ENCODE measurements around the gene CEP43.

The CEP43 gene

DNA sequence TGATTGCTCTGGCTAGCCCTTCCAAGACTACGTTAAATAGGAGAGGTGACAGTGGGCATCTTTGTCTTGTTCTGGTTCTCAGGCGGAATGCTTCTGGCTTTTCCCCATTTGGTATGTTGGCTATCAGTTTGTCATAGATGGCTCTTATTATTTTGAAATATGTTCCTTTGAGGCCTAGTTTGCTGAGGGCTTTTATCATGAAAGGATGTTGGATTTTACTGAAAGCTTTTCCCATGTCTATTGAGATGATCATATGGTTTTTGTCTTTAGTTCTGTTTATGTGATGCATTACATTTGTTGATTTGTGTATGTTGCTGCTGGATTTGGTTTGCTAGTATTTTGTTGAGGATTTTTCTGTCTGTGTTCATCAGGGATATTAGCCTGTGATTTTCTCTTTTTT lies 32.9 kb upstream of the CEP43 start:
- DNase-seq (ENCODE audit: low spot score), result no peak

DNA sequence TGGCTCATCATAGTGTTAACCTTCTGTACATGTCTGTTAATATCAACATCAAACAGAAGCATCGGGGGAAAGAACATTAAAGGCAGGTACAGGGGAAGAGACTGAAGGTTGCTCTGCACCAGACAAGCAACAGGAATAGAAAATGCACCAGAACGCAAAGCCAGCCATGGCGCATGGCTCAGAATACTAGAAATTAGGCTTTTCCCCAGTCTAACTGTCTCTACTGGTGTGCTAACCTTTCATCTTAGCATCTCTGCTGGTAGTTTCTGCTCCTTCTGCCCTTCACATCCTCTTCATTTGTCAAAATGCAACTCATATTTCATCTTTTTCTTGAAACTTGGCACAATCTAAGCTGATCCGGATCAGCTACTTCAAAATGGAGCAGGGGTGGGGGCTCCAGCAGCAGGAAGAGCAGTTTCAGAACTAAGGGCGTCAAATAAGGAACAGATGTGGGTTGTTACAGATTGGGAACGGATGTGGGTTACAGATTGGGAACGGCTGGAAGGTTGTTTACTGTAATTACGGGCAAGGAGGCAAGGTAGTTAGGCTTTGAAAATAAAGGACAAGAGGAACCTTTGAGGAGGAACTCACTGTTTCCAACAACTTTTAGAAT lies 29.7 kb upstream of the CEP43 start:
- no peak for DNase-seq (ENCODE audit: low spot score)

DNA sequence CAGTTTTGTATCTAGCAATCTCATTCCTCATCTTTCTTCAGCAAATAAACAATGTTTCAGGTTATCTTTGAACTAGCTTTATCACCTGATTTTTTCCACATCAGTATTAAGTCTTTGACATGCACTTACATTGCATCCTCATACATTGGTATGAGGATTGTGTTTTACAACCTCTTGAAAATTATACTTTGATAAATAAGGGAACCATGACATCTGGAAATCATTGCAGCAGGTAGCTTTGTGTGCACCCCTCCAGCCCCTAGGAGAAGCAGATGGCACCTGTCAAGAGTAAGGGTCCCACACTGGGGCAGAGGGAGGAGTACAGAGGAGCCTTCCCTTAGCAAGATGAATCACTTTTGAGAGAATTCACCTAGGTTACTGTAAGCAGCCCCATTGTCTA lies 29.1 kb upstream of the CEP43 start:
- no peak for DNase-seq (ENCODE audit: low spot score)

DNA sequence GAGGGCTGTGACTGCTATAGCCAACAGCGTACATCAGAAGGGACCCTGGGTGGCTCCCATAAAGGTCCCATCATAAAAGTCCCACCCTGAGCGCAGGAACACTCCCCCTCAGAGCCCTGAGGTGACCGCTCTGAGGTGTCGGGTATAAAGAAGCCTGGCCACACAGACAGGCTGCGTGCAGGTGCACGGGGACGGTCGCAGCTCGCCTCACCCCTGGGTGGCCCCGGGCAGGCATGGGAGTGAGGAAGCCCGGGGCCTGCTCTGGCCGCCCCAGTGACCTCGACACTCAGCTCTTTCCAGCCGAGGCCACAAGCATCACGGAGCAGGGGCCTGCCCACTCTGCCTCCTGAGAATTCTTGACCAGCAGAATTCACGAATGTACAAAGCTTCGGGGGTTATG lies 28.4 kb upstream of the CEP43 start:
- no peak for DNase-seq (ENCODE audit: low spot score)

DNA sequence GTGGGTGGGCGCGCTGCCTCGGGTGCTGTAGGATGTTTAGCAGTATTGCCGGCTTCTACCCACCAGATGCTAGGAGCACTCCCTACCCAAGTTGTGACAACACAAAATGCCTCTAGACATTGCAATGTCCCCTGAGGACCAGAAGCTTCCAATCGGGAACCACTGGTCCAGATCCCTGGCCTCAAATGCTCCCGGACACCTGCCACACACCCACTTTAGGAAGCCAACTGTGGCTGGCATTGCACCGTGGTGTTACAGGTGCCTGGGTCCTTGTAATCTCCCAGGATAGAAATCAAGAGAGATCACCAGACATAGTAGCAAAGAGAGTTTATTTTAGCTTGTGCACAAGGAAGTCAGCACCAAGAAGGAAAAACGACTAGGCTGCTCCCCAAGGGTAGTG lies 27.9 kb upstream of the CEP43 start:
- DNase-seq (ENCODE audit: low spot score), result no peak

DNA sequence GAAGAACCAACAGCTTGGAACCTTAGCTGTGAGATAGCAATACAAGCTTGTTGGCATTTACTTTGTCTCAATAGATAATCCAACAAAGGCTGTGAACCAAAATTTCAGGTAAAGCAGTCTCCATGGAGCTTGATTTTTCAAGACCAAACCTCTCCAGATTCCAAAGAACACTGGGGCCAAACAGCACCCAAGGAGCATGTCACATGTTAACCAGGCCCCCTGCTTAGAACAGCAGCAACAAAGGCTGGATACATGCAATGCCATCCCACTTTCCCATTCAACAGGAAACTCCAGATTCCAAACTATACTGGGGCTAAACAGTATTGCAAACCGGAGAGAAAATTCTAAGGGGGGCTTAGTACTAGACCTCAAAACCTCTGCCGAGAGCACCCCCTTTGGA lies 27.1 kb upstream of the CEP43 start:
- no peak for DNase-seq (ENCODE audit: low spot score)

DNA sequence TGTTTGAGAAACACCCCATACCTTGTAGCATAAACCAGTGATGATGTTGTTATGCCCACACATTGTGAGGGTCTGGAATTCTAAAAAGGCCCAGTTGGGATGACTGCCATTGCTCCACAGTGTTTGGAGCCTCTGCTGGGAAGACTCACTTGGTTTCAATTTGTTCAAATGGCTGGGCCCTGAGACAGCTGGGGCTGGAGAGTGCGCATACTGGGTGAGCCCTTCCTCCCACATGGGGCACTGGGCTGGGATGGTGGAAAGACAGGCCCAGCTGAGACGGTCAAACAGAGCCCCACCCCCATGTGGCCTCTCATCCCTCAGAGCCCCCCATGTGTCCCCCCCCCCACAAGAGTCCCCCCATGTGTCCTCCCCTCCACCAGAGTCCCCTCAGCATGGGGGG lies 22.6 kb upstream of the CEP43 start:
- DNase-seq (ENCODE audit: low spot score), result no peak

DNA sequence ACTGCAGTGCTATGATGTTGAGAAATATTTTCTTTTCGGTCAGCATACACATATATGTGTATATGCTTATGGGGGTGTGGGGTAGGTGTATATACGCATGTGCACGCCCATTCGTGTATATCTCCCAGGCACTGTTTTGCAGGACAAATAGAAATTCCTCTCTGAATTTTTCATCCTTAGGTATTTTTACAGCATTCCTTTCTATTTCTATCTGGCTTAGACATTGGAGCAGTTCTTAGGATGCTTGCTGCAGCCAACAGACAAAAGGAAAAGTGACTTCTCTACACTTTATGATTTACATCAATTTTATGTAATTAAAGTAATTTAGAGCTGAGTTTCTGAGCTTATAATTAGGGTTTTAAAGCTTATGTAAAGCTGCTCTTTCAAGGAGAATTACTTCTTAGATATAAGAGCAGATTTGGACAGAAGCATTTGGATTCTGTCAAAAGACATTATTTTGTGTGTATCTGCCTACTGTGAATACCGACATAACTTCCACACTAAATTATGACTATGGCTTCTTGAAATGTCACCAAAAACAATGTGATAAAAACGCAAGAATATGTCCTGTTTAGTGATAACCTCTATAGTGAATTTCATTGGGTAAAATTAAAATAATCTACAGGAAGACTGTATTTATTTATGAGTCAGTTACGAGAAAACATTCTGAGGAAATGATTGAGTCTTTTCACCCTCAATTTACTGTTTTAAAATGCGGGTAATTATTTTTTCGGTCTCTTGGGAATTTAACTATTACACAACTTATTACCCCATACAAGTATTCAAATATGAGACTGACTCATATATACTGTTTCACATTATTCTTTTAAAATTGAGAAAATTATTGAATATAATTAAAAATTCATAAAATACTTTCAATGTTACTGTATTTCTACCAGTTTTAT lies 21.3 kb upstream of the CEP43 start:
- DNase-seq (ENCODE audit: low spot score), result no peak

DNA sequence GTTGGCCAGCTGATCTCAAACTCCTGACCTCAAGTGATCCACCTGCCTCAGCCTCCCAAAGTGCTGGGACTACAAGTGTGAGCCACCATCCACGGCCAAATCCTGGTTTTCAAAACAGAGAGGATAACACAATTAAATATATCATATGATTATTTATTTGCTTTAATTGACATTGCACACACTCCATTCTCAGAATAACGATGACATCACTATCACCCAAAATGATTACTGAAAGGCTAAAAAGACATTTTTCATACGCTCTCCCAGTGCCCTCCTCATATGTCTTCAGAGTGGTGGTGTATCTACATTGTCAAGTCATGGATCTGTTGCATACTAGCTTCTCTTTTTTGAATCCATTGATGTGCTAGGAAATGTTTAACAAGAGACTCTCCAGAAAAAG lies 18.5 kb upstream of the CEP43 start:
- DNase-seq (ENCODE audit: low spot score), result no peak

DNA sequence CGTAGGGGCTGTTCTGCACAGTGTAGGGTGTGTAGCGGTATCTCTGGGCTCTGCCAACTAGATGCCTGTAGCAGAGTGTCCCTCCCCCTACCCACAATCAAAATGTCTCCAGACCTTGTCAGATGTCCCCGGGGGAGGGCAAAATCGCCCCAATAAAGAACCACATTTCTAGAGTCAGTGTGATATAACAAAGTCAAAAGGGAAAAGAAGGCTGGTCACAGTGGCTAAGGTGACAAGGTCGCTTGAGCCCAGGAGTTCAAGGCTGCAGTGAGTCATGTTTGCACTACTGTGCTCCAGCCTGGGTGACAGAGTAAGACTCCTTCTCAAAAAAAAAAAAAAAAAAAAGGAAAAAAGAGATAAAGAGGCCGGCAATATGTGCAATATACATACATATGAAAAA lies 11.7 kb upstream of the CEP43 start:
- no peak for DNase-seq (ENCODE audit: low spot score)

DNA sequence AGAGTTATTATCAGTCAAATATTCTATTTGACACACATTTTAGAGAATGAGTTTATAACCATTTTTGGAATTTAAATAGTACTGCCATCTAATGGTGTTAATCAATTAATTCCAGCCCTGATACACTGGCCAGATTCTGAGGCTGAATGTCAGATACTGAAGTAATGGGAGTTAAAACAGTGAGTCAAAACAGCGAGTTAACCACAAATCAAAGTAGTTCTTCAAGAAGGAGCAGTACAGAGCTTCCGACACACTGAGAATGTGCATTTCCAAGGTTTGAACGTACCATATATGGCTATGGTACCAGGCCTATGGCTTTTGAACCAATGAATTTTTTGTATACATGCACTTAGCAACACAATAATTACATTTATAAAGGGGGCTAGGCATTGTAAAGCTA lies 11.3 kb upstream of the CEP43 start:
- DNase-seq (ENCODE audit: low spot score), result no peak

DNA sequence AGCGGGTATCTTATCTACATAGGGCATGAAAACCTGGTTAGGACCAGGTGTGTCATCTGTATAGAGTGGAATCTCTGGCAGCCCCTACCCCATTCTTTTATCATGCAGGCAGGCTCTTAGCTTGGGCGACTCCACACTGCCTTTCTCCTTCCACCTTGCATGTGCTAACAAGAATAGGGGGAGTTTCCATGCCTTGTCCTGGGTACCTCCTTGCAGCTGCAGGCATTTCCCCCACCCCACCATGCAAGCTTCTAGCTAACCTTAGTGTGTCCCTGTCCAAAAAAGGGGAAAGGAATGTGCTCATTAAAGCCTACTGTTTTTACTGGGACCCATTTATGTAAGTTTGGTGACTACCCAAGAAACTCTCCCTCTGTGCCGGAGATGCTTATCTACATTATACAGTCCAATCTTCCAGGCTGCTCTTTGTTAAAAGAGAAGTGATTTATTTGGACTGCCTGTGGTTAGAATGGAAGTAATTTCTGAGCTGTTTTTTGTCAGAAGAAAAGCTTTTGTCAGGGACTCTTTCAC lies 10.5 kb upstream of the CEP43 start:
- no peak for DNase-seq (ENCODE audit: low spot score)

DNA sequence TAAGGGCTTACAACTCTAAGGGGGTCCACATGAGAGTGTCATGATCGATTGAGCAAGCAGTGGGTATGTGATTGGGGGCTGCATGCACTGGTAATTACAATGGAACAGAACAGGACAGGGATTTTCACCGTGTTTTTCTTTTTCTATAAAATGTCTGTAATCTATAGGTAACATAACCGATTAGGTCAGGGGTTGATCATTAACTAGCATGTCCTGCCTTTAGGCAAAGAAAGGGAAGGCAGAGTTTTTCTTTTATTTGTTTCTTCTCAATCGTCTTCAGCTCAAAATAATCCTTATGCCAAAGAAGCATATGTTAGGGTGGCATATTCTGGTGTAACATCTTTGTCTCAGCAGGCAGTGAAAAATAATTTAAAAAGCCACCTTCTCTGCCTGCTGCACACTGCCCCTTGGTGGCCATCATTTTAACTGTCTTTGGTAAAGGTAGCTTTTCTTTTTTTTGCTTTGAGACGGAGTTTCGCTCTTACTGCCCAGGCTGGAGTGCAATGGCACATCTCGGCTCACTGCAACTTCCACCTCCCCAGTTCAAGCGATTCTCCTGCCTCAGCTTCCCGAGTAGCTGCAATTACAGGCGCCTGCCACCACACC lies 9.7 kb upstream of the CEP43 start:
- DNase-seq (ENCODE audit: low spot score), result peak; percentile 39

DNA sequence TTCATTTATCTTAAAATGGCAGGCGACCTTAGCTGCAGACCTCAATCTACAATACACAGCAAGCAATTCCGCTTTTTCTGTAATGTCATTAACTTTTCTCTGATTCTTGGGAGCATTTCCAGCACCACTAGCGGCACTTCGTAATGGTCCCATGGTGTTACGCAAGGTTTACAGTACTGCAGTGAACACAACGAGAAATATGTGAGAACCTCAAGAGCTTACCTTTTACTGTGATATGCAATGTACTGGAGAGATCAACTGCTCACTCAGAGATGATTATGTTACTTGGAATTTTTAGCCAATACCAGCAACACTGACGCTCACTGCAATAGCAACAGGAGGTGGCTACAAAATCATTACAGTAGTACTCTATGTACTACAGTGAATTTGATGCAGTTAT lies 2.8 kb upstream of the CEP43 start:
- DNase-seq (ENCODE audit: low spot score), result no peak

DNA sequence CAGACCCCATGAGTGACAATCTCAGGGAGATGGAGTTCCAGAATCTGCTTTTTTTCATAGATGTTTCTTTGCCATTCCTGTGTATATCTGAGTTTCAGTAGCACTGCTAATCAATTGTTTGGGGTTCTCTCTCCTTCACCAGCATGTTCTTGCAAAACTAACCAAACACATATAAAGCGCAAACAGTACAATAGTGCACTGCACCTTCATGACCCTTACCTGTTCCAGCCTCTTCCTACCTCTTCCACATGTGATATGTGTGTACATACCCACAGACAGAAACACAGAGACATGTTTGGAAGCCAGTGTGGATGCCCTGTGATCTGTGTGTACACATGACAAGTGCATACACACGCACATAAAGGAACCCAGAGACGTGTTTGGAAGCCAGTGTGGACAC lies 1.8 kb upstream of the CEP43 start:
- DNase-seq (ENCODE audit: low spot score), result no peak

DNA sequence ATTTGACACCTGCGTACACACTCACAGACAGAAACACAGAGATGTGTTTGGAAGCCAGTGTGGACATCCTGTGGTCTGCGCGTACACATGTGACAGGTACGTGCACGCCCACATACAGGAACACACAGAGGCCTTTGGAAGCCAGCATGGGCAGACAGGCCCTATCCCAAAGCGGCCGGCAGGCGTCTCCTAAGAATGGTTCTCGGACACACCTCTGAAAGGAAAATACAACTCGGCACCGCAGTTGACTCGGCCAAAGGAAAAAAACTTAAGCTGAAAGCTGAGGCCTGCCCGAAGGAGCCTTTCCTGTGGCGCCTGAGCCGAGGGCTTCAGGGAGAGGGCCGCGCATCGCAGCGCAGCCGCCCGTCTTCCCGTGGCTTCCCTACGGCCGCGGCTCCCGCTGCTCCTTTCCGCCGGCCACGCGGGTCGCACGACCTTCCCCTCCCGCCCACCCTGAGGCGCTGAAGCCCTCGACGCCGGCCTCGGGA lies 1.4 kb upstream of the CEP43 start:
- DNase-seq (ENCODE audit: low spot score), result no peak

DNA sequence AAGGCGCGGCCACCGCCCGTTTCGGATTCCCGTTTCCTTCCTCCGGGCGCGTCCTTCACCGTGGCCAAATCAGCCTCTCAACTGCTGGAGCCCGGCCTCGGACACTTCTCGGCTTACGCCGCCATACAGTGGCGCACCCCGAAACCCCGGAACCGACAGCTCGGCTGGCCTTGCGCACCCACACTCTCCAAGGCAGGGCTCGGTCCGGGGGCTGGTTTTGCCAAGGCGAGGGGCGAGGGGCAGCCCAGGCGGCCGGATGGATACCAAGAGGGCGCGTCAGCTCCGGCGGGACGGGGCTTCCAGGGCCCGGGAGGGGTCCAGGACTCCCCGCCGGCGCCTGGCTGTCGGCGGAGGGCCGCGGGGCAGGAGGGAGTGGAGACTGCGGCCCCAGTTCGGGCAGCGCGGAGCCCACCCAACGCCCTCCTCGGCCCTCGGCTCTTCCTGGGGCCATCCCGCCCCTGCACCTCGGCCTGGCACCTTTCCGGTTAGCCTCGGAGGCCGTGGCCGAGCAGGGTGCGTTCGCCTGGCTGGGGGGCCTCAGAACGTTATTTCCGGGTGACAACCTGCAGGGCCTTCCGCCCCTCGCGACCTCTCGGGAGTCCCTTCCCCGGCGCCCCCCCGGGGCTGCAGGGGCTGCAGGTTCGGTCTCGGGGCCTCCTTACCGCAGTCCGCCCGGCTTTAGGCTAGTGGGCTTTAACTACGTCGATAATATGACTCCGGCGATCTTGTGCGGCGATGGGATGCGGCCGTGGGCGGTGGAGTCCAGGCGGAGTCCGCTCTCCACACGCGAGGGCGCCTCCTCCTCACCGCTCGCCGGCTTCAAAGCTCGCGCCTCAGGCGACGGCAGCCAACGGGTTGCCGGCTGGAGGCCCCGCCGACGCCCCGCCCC lies 697 bp upstream of the CEP43 start:
- no peak for DNase-seq (ENCODE audit: low spot score)

DNA sequence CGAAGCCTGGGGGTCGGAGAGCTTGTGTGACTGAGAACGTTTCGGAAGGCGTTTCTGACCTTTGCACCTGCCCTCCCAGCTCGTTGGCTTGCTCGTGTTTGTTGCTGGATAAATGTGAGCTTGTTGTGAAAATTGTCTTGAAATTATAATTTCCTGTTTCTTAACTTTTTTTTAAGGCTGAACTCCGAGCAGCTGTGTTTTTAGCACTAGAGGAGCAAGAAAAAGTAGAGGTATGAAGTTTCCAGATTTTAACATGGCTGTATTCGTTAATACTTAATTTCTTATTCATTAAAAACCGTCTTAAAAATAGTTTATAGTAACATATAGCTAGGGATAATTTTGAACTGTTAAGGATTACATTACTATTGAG lies 672 bp downstream of the CEP43 start:
- no peak for DNase-seq (ENCODE audit: low spot score)

DNA sequence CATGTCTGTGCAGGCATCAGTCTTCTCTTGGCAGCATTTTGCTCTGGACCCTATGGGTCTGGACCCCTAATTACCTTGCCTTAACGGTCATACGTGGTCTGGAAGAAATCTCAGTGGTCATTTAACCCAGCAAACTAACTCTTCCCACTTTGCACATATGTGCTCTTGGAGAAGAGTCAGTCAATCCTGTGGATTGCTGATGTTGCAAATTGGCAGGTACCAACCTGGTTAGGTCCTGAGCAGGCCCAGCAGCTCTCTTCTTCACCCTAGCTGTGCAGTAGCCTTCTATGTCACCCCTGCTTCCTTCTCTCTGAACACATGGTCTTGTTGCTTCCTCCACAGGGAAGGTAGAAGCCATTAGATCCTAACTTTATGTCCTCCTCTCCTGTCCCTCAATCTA lies 1.6 kb downstream of the CEP43 start:
- DNase-seq (ENCODE audit: low spot score), result no peak

DNA sequence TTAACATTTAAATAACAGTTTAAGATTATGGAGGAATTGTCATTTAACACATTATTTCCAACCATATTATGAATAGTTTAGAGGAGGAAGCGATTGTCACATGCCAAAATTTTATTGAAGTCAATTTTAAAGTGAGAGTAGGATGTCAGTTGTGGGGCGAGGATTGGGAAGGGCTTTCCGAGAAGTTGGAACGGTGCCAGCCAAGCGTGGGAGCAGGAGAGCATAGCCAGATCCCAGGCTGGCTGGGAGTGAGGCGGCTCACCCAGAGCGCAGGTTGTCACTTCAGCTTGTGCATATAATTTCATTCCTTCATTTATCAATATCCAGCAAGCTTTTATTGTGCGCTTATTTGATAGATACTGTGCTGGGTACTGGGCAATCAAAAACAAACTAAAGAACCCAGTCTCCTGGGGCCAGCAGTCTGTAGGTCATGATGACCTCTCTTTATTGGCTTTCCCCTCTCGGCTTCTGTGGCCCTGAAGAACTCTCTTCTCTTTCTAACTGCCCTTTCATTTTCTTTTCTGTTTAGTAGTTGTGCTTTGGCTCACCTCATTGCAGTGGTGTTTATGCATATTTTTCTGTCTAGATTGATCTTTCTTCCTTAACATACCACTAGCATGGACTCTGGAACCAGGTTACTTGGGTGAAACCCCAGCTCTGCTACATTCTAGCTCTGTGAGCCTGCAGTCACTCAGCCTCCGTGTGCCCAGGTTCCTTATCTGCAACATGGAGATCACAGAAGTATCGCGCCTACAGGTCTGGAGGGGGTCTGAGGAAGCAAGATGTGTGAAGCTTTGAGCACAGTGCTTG lies 6.4 kb downstream of the CEP43 start:
- DNase-seq (ENCODE audit: low spot score), result peak; percentile 40

DNA sequence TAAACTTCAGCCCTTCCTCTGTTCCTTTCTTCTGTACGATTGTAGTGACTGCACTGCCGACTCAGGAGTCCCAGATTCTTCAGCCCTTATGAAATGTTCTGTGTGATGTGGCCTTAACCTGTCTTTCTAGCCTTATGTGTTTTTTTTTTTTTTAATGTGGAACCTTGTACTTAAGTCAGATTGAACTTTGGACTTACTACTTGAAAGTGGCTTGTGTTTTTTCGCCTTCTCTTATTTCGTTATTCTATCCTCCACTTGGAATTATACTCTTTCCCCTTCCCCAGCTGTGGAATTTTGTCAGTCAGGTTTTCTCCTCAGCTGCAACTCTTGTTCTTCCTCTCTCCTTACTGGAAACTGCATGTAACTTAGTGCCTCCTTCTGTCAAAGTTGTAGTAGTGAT lies 8.8 kb downstream of the CEP43 start:
- no peak for DNase-seq (ENCODE audit: low spot score)

Measured in putamen (tissue), 1 donor.